Vagina (tissue), 2 donors: ENCODE measurements around the gene CKAP5. TPM values are rescaled to one million over a fixed set of nuclear protein-coding genes. Genes with fewer than 3 reads are reported as not detected.

ENCODE experiments used
- DNase-seq, 2 donors: peaks; one replicate each; pipeline ENCODE4 v3.0.0-alpha.2; 2017; ENCODE audit errors: extremely low spot score in 2 of 2
- H3K27ac ChIP-seq: fragments of 200-600 bp; sonication (generic); one replicate; pipeline ENCODE4 v1.5.1; 2019
- H3K27me3 ChIP-seq: fragments of 200-600 bp; sonication (generic); one replicate; pipeline ENCODE4 v1.5.1; 2019
- H3K36me3 ChIP-seq, 2 donors: fragments of 200-600 bp; sonication (generic); one replicate each; pipeline ENCODE4 v1.5.1; 2017 to 2019
- H3K4me1 ChIP-seq: fragments of 200-600 bp; sonication (generic); one replicate; pipeline ENCODE4 v1.5.1; 2019
- H3K4me3 ChIP-seq, 2 donors: fragments of 200-600 bp; sonication (generic); 1 replicate in 1 of 2; 2 replicates in 1 of 2; pipeline ENCODE4 v1.5.1; 2016 to 2019
- H3K9me3 ChIP-seq: fragments of 200-600 bp; sonication (generic); one replicate; pipeline ENCODE4 v1.5.1; 2019
- POLR2A ChIP-seq, 2 donors: fragments of 450-650 bp; IDR thresholded peaks; one replicate each; pipeline ENCODE4 v1.6.1; 2017; ENCODE audit warnings: antibody characterized with exemption in 2 of 2, mild to moderate bottlenecking in 2 of 2, moderate library complexity in 2 of 2
- POLR2AphosphoS5 ChIP-seq, 2 donors: sonication (generic); formaldehyde crosslinking; IDR thresholded peaks; one replicate each; pipeline ENCODE4 v1.9.0; 2017; ENCODE audit warnings: antibody characterized with exemption in 2 of 2, mild to moderate bottlenecking in 2 of 2, low read depth in 1 of 2; ENCODE audit not compliant: insufficient read depth in 1 of 2
- intact Hi-C: fragments of 100-400 bp; cut with DNase I; formaldehyde crosslinking; loops from one replicate; pipeline ENCODE4 v1.15.1; 2023
- microRNA-seq: library from miRNA; unstranded; fragments of <30 nt; microRNA quantifications from one replicate; pipeline ENCODE4, GENCODE V29; 2017; ENCODE audit warnings: borderline number of aligned reads, borderline replicate concordance
- small RNA-seq: library from RNA; depleted of rRNA; stranded (forward); fragments of <200 nt; gene quantifications from one replicate; pipeline ENCODE3, GENCODE V24; 2016
- total RNA-seq: library from RNA; depleted of rRNA; stranded (reverse); fragments of >200 nt; gene quantifications from one replicate; pipeline ENCODE4 v1.2.3, GENCODE V29; 2016
- TF ChIP-seq, protein P1 (sequence below), 3 experiments: fragments of 450-650 bp in 2 of 3; fragments of 200-600 bp in 1 of 3; sonication (generic) in 1 of 3; IDR thresholded peaks; one replicate each; pipeline ENCODE4 v1.5.1; 2017 to 2019; ENCODE audit warnings: antibody characterized with exemption in 3 of 3, mild to moderate bottlenecking in 2 of 3, moderate library complexity in 2 of 3

Gene CKAP5
- total RNA-seq, 1 donor from 2014 or later, result 32.9 TPM

DNA sequence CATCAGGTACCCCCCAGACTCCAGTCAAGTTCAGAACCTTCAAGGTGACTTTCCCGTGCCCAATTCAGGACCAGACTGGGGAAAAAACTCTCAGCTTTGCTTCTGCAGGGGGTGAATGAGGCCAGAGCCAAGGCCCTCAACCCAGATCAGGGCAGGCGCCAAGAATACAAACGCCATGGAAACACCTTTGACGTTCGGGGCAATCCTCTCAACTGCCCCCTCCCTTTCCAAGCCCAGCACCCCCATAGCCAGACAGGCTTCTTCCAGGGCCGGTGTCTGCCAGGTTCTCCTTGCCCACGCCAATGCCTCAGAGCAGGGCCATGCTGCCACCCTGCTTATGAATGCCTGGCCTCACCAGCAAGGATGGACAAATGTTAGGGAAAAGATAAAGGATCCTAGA, 151.5 kb downstream of the CKAP5 start:
- Histone ChIP-seq H3K27ac (peak overlapping the region; percentile 95), H3K36me3 (peaks cover 0 to 43% of the 10 kb centered on the region in 2 donors), H3K4me1 (peaks cover 67% of the 10 kb centered on the region), H3K4me3 (no peak overlapping the region), H3K9me3 (no peaks in the 10 kb centered on the region), H3K27me3 (no peaks in the 10 kb centered on the region)
- intact Hi-C loops, result no loop called here
- TF ChIP-seq POLR2AphosphoS5 (IDR thresholded peaks at IDR 0.05; ENCODE audit: insufficient read depth in 1 of 2, low read depth in 1 of 2) (no peak), POLR2A (IDR thresholded peaks at IDR 0.05) (no peak)
- TF ChIP-seq, protein P1, sequence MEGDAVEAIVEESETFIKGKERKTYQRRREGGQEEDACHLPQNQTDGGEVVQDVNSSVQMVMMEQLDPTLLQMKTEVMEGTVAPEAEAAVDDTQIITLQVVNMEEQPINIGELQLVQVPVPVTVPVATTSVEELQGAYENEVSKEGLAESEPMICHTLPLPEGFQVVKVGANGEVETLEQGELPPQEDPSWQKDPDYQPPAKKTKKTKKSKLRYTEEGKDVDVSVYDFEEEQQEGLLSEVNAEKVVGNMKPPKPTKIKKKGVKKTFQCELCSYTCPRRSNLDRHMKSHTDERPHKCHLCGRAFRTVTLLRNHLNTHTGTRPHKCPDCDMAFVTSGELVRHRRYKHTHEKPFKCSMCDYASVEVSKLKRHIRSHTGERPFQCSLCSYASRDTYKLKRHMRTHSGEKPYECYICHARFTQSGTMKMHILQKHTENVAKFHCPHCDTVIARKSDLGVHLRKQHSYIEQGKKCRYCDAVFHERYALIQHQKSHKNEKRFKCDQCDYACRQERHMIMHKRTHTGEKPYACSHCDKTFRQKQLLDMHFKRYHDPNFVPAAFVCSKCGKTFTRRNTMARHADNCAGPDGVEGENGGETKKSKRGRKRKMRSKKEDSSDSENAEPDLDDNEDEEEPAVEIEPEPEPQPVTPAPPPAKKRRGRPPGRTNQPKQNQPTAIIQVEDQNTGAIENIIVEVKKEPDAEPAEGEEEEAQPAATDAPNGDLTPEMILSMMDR (IDR thresholded peaks at IDR 0.05), result no peak
- no peak for DNase-seq

- peaks cover 0 to 43% of the 10 kb centered on the region in 2 donors for H3K36me3 ChIP-seq
- H3K27ac ChIP-seq, result peak overlapping the region; percentile 95
- intact Hi-C loops, result no loop called here
These were observed 152.0 kb downstream of the CKAP5 start for GRCh38 chr11:46694072-46694471.

DNA sequence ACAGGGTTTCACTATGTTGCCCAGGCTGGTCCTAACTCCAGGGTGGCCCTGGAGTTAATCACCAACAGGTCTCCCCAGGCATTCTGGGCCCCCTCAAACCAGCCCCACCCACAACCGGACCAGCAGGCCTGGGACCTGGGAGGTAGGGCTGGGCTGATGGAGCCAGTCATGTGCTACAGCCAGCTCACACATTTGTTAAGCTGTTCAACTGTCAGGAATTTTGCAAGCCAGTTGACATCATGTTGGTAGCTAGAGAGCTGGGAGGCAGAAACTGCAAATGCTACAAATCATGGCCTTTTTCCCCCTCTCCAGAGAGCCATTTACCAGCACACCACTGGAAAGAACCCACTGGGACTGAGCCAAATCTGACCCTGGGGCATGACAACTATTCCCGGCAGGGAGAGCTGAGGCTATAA, 152.5 kb downstream of the CKAP5 start:
- DNase-seq, result no peak
- Histone ChIP-seq H3K4me1 (peaks cover 59% of the 10 kb centered on the region), H3K36me3 (peaks cover 0 to 43% of the 10 kb centered on the region in 2 donors), H3K9me3 (no peaks in the 10 kb centered on the region), H3K27me3 (no peaks in the 10 kb centered on the region), H3K27ac (peak overlapping the region; percentile 95), H3K4me3 (no peak overlapping the region)
- TF ChIP-seq, protein P1 (IDR thresholded peaks at IDR 0.05), result no peak
- TF ChIP-seq POLR2A (IDR thresholded peaks at IDR 0.05) (no peak), POLR2AphosphoS5 (IDR thresholded peaks at IDR 0.05; ENCODE audit: insufficient read depth in 1 of 2, low read depth in 1 of 2) (peak; percentile 42 to 73)
- intact Hi-C loops, result no loop called here

More at GRCh38 chr11:46694072-46694471, 152.0 kb downstream of the CKAP5 start:
- peaks cover 62% of the 10 kb centered on the region for H3K4me1 ChIP-seq
- H3K9me3 ChIP-seq, result no peaks in the 10 kb centered on the region
- no peak for DNase-seq
- H3K27me3 ChIP-seq, result no peaks in the 10 kb centered on the region
- no peak overlapping the region for H3K4me3 ChIP-seq
- TF ChIP-seq POLR2A (IDR thresholded peaks at IDR 0.05) (no peak), POLR2AphosphoS5 (IDR thresholded peaks at IDR 0.05; ENCODE audit: insufficient read depth in 1 of 2, low read depth in 1 of 2) (no peak)
- TF ChIP-seq, protein P1 (IDR thresholded peaks at IDR 0.05), result no peak

Small RNA genes within 50 kb of the gene (microRNA-seq; reads per million reads assigned to microRNA genes)
- gene MIR5582, result not detected

Small RNA genes within 50 kb of the gene (small RNA-seq; reads per million reads assigned to genes)
- gene MIR5582 (not detected), gene RF00573 (not detected), gene SNORD67 (30.4 reads per million, percentile 96 among the genes with 10 or more reads in this experiment)

Other genes starting within 250 kb of the CKAP5 start
- gene HARBI1, start 229.1 kb downstream of the CKAP5 start, total RNA-seq, result 1.5 TPM
- 39.0 TPM for gene ATG13, start 228.7 kb downstream of the CKAP5 start, total RNA-seq
- gene ARHGAP1, start 145.7 kb downstream of the CKAP5 start, total RNA-seq, result 80.3 TPM
- 12.5 TPM for gene ZNF408, start 145.2 kb downstream of the CKAP5 start, total RNA-seq
- gene F2, start 127.1 kb downstream of the CKAP5 start, total RNA-seq, result not detected
- gene LRP4, start 72.3 kb upstream of the CKAP5 start, total RNA-seq, result 10.1 TPM
- 30.7 TPM for gene CSTPP1, start 90.5 kb upstream of the CKAP5 start, total RNA-seq